Thoracic aorta (tissue), 2 donors: Measurements from ENCODE around the gene MAT2B. TPM values are rescaled to one million over a fixed set of nuclear protein-coding genes. Genes with fewer than 3 reads are reported as not detected.

Source experiments
- ATAC-seq: fragments of 150-250 bp; one replicate; pipeline ENCODE4 v1.8.0; 2017; ENCODE audit warnings: low read depth; ENCODE audit not compliant: insufficient number of reproducible peaks, low FRiP score
- DNase-seq: peaks from one replicate; pipeline ENCODE4 v3.0.0-alpha.2; 2020; ENCODE audit warnings: low spot score
- H3K27ac ChIP-seq, 2 donors: fragments of 200-600 bp; sonication (generic); 1 replicate in 1 of 2; 2 replicates in 1 of 2; pipeline ENCODE4 v1.5.1; 2016; ENCODE audit warnings: mild to moderate bottlenecking in 2 of 2, moderate library complexity in 2 of 2
- H3K27me3 ChIP-seq: fragments of 200-600 bp; sonication (generic); replicated peaks from 2 replicates; pipeline ENCODE4 v1.6.0; 2016; ENCODE audit warnings: mild to moderate bottlenecking; ENCODE audit not compliant: insufficient read depth
- H3K36me3 ChIP-seq: fragments of 200-600 bp; sonication (generic); one replicate; pipeline ENCODE4 v1.5.1; 2016
- H3K4me1 ChIP-seq, 2 donors: fragments of 200-600 bp; sonication (generic); 1 replicate in 1 of 2; 2 replicates in 1 of 2; pipeline versions ENCODE4 v1.5.1 to v1.6.0; 2016; ENCODE audit warnings: low read depth in 2 of 2, mild to moderate bottlenecking in 1 of 2; ENCODE audit not compliant: control insufficient read depth in 1 of 2
- H3K4me3 ChIP-seq: fragments of 200-600 bp; sonication (generic); 2 replicates; pipeline ENCODE4 v1.5.1; 2016; ENCODE audit warnings: mild to moderate bottlenecking
- H3K9me3 ChIP-seq: fragments of 200-600 bp; sonication (generic); 2 replicates; pipeline ENCODE4 v1.5.1; 2016
- CTCF ChIP-seq: fragments of 200-600 bp; sonication (generic); IDR thresholded peaks from one replicate; pipeline ENCODE4 v1.5.1; 2019; ENCODE audit warnings: antibody characterized with exemption
- total RNA-seq, 2 donors: library from RNA; depleted of rRNA; stranded (reverse); fragments of >200 nt; gene quantifications; one replicate each; pipeline versions ENCODE4 v1.1.0 to v1.2.3, GENCODE V29; 2016

MAT2B gene
- total RNA-seq, 2 donors from 2014 or later, result 51.6 to 52.3 TPM

GRCh38 chr5:163475411-163475810 is 30.0 kb upstream of the MAT2B start:
- ATAC-seq, result no peak
- DNase-seq, result no peak
- no peaks in the 10 kb centered on the region for H3K27me3 ChIP-seq
- H3K27ac ChIP-seq, result no peak overlapping the region
- TF ChIP-seq CTCF, result no peak
- no peaks in the 10 kb centered on the region for H3K9me3 ChIP-seq
- H3K36me3 ChIP-seq, result no peaks in the 10 kb centered on the region
- H3K4me1 ChIP-seq, result no peaks in the 10 kb centered on the region
- H3K4me3 ChIP-seq, result no peak overlapping the region

GRCh38 chr5:163478126-163478981 is 27.1 kb upstream of the MAT2B start:
- Histone ChIP-seq H3K4me1 (no peaks in the 10 kb centered on the region), H3K9me3 (no peaks in the 10 kb centered on the region), H3K4me3 (no peak overlapping the region), H3K27ac (no peak overlapping the region), H3K27me3 (no peaks in the 10 kb centered on the region), H3K36me3 (no peaks in the 10 kb centered on the region)
- no peak for DNase-seq
- ATAC-seq, result no peak
- TF ChIP-seq CTCF, result no peak

- TF ChIP-seq CTCF, result no peak
- no peaks in the 10 kb centered on the region for H3K36me3 ChIP-seq
- H3K9me3 ChIP-seq, result no peaks in the 10 kb centered on the region
- H3K27ac ChIP-seq, result no peak overlapping the region
- H3K4me1 ChIP-seq, result no peaks in the 10 kb centered on the region
- no peak overlapping the region for H3K4me3 ChIP-seq
- no peak for ATAC-seq
- no peak for DNase-seq
- no peaks in the 10 kb centered on the region for H3K27me3 ChIP-seq
Measured at GRCh38 chr5:163478982-163479271, 26.5 kb upstream of the MAT2B start.

- TF ChIP-seq CTCF, result no peak
- ATAC-seq, result no peak
- Histone ChIP-seq H3K4me1 (no peaks in the 10 kb centered on the region), H3K36me3 (no peaks in the 10 kb centered on the region), H3K27ac (no peak overlapping the region), H3K9me3 (no peaks in the 10 kb centered on the region), H3K27me3 (no peaks in the 10 kb centered on the region), H3K4me3 (no peak overlapping the region)
- no peak for DNase-seq
Measured at GRCh38 chr5:163489055-163489744, 16.2 kb upstream of the MAT2B start.

GRCh38 chr5:163489745-163490075 is 15.7 kb upstream of the MAT2B start:
- Histone ChIP-seq H3K36me3 (no peaks in the 10 kb centered on the region), H3K27me3 (no peaks in the 10 kb centered on the region), H3K4me1 (no peaks in the 10 kb centered on the region), H3K9me3 (no peaks in the 10 kb centered on the region), H3K27ac (no peak overlapping the region), H3K4me3 (no peak overlapping the region)
- no peak for ATAC-seq
- DNase-seq, result no peak
- no peak for TF ChIP-seq CTCF
